ENCODE results near the gene ARHGAP33. TPM values are rescaled to one million over a fixed set of nuclear protein-coding genes. Genes with fewer than 3 reads are reported as not detected.

Gene ARHGAP33
- total RNA-seq, 1 experiment from 2014 or later: 18.3 TPM

- Mint-ChIP-seq H3K4me3 (ENCODE audit: unreplicated experiment) (peak overlapping the region; percentile 93), H3K4me1 (ENCODE audit: low read depth, unreplicated experiment) (peaks cover 18% of the 10 kb centered on the region), H3K27ac (ENCODE audit: unreplicated experiment) (no peak overlapping the region), H3K36me3 (ENCODE audit: insufficient read depth, unreplicated experiment) (peaks cover 62% of the 10 kb centered on the region), H3K9me3 (ENCODE audit: unreplicated experiment) (no peaks in the 10 kb centered on the region), H3K27me3 (ENCODE audit: insufficient read depth, unreplicated experiment) (no peaks in the 10 kb centered on the region)
- Histone ChIP-seq H3K9me3 (no peaks in the 10 kb centered on the region), H3K4me1 (peaks cover 11% of the 10 kb centered on the region), H3K27me3 (replicated peaks; ENCODE audit: control insufficient read depth, insufficient read depth, low read length) (no peaks in the 10 kb centered on the region), H3K4me3 (ENCODE audit: low read depth, low read length) (no peak overlapping the region), H3K36me3 (ENCODE audit: control insufficient read depth, insufficient read depth, low read length) (0 out of 2 replicates have a peak, but pooled peaks cover under 1% of the 10 kb centered on the region)
- TF ChIP-seq CTCF (IDR thresholded peaks at IDR 0.05; ENCODE audit: insufficient read depth in 1 of 2, low read depth in 1 of 2, low read length in 1 of 2, severe bottlenecking in 1 of 2, unreplicated experiment in 1 of 2): no peak
- no TSS peak for BruUV-seq (replicated peaks)
- CTCF ChIA-PET: interaction anchor here (1.9 kb wide), 2 partner anchors 42 to 76 kb away, joined by 7 to 9 read pairs; no protein-coding TSS in a partner anchor
- POLR2A ChIA-PET: interaction anchor here (0.6 kb wide), 1 partner anchor 265 kb away, joined by 6 read pairs; the partner anchor contains the start of gene SYNE4
- intact Hi-C loops (cut with micrococcal nuclease; ENCODE audit: unreplicated experiment): loop anchor here (2.0 kb wide), 1 partner anchor 77 kb away; no protein-coding TSS in a partner anchor
- DNase-seq: no peak
Measured at GRCh38 chr19:35743640-35744429, 31.5 kb upstream of the ARHGAP33 start.

- CTCF ChIA-PET: interaction anchor here (0.7 to 1.9 kb wide), 6 partner anchors 8 to 234 kb away, joined by 4 to 12 read pairs (median 6); no protein-coding TSS in a partner anchor
- Mint-ChIP-seq H3K9me3 (ENCODE audit: unreplicated experiment) (no peaks in the 10 kb centered on the region), H3K4me1 (ENCODE audit: low read depth, unreplicated experiment) (peaks cover 26% of the 10 kb centered on the region), H3K27ac (ENCODE audit: unreplicated experiment) (peak overlapping the region; percentile 98), H3K36me3 (ENCODE audit: insufficient read depth, unreplicated experiment) (peaks cover 60% of the 10 kb centered on the region), H3K27me3 (ENCODE audit: insufficient read depth, unreplicated experiment) (no peaks in the 10 kb centered on the region), H3K4me3 (ENCODE audit: unreplicated experiment) (peak overlapping the region; percentile 93)
- peak overlapping the region; percentile 81 for H3K4me3 ChIP-seq (ENCODE audit: low read depth, low read length)
- peaks cover 10% of the 10 kb centered on the region for H3K4me1 ChIP-seq
- H3K27me3 ChIP-seq (replicated peaks; ENCODE audit: control insufficient read depth, insufficient read depth, low read length): no peaks in the 10 kb centered on the region
- peak; percentile 36 to 55 for TF ChIP-seq CTCF (IDR thresholded peaks at IDR 0.05; ENCODE audit: insufficient read depth in 1 of 2, low read depth in 1 of 2, low read length in 1 of 2, severe bottlenecking in 1 of 2, unreplicated experiment in 1 of 2)
- POLR2A ChIA-PET: interaction anchor here (0.5 to 1.0 kb wide), 7 partner anchors 8 to 269 kb away, joined by 3 to 19 read pairs (median 4); partner anchors contain the start of genes ALKBH6 and SYNE4
- intact Hi-C loops (cut with micrococcal nuclease; ENCODE audit: unreplicated experiment): loop anchor here (1.0 to 2.0 kb wide), 2 partner anchors 76 to 187 kb away; no protein-coding TSS in a partner anchor
- DNase-seq: peak; percentile 97 to 98
- H3K9me3 ChIP-seq: no peaks in the 10 kb centered on the region
- no peaks in the 10 kb centered on the region for H3K36me3 ChIP-seq (ENCODE audit: control insufficient read depth, insufficient read depth, low read length)
- BruUV-seq (replicated peaks): TSS peak; percentile 81
Measured at GRCh38 chr19:35744430-35745327, 30.7 kb upstream of the ARHGAP33 start.

All from Caco-2 (cell line).